Activated naive CD4-positive, alpha-beta T cell treated with anti-CD3 and anti-CD28 coated beads, Interleukin-2, amount 10 ng/mL, durations not matched to agents 7 days and 5 days (primary cell): Measurements from ENCODE around the gene CD320.

Experiments used
- CTCF ChIA-PET: fragments of 350-600 bp; sonication (Branson Sonifier 250); formaldehyde crosslinking; loops from one replicate; lab custom pipeline; 2021; ENCODE audit warnings: antibody characterized with exemption; lab: Charles Lee
- DNase-seq: peaks from one replicate; pipeline ENCODE4 v3.0.0-alpha.2; 2020
- H3K27ac Mint-ChIP-seq: one replicate; pipeline ENCODE4 v1.8.0; 2021; ENCODE audit warnings: mild to moderate bottlenecking, moderate library complexity, mixed read lengths
- H3K27me3 Mint-ChIP-seq: one replicate; pipeline ENCODE4 v1.8.0; 2021; ENCODE audit warnings: mild to moderate bottlenecking, mixed read lengths
- H3K36me3 Mint-ChIP-seq: one replicate; pipeline ENCODE4 v1.8.0; 2021; ENCODE audit warnings: mixed read lengths
- H3K4me1 Mint-ChIP-seq: one replicate; pipeline ENCODE4 v1.8.0; 2021; ENCODE audit warnings: mixed read lengths
- H3K4me3 Mint-ChIP-seq: one replicate; pipeline ENCODE4 v1.8.0; 2021; ENCODE audit warnings: mild to moderate bottlenecking, moderate library complexity, mixed read lengths
- H3K9me3 Mint-ChIP-seq: one replicate; pipeline ENCODE4 v1.8.0; 2021; ENCODE audit warnings: mixed read lengths

CD320 gene

GRCh38 chr19:8338835-8339234 is 30.7 kb upstream of the CD320 start:
- H3K27ac Mint-ChIP-seq = no peak overlapping the region
- CTCF ChIA-PET = interaction anchor here (1.3 kb wide), 1 partner anchor 9 kb away, joined by 4 read pairs; no protein-coding TSS in a partner anchor
- H3K4me1 Mint-ChIP-seq = peaks cover 22% of the 10 kb centered on the region
- peaks cover 94% of the 10 kb centered on the region for H3K27me3 Mint-ChIP-seq
- peaks cover 3% of the 10 kb centered on the region for H3K36me3 Mint-ChIP-seq
- no peak for DNase-seq
- no peaks in the 10 kb centered on the region for H3K9me3 Mint-ChIP-seq
- H3K4me3 Mint-ChIP-seq = no peak overlapping the region

- CTCF ChIA-PET = no interaction called here
- peaks cover 16% of the 10 kb centered on the region for H3K4me1 Mint-ChIP-seq
- no peak overlapping the region for H3K4me3 Mint-ChIP-seq
- peaks cover 93% of the 10 kb centered on the region for H3K27me3 Mint-ChIP-seq
- no peak for DNase-seq
- H3K36me3 Mint-ChIP-seq = peaks cover 3% of the 10 kb centered on the region
- no peaks in the 10 kb centered on the region for H3K9me3 Mint-ChIP-seq
- no peak overlapping the region for H3K27ac Mint-ChIP-seq
Measured at GRCh38 chr19:8337728-8338127, 29.6 kb upstream of the CD320 start.

DNA sequence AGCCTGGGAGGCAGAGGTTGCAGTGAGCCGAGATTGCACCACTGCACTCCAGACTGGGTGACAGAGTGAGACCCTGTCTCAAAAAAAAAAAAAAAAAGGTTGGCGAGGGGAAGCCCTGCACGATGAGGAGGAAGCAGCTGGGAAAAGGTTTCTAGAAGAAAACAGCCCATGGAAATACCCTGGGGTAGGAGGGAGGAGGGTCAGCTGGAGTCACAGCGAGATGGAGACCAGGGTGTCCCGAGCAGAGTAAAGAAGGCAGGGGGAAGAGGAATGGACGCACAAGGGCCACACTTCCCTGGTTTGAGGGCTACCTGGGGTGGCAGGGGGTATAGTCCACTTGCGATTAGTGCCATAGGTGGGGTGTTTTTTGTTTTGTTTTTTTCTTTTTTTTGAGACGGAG is 28.5 kb upstream of the CD320 start:
- DNase-seq = no peak
- H3K4me1 Mint-ChIP-seq = peaks cover 10% of the 10 kb centered on the region
- H3K27ac Mint-ChIP-seq = no peak overlapping the region
- no peak overlapping the region for H3K4me3 Mint-ChIP-seq
- H3K36me3 Mint-ChIP-seq = peaks cover 3% of the 10 kb centered on the region
- no peaks in the 10 kb centered on the region for H3K9me3 Mint-ChIP-seq
- peaks cover 87% of the 10 kb centered on the region for H3K27me3 Mint-ChIP-seq
- CTCF ChIA-PET = no interaction called here

DNA sequence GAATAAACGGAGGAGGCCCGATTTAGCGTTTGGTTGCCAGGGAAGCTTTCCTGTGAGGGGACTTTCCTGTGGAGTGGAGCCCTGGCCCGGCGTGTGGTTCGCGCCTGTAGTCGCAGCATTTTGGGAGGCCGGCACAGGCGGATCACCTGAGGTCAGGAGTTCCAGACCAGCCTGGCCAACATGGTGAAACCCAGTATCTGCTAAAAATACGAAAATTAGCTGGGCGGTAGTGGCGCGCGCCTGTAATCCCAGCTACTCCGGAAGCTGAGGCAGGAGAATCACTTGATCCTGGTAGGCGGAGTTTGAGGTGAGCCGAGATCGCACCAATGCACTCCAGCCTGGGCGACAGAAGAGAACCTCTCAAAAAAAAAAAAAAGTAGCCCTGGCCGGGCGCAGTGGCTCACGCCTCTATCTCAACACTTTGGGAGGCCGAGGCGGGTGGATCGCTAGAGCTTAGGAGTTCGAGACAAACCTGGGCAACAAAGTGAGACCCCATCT is 28.0 kb upstream of the CD320 start:
- Mint-ChIP-seq H3K4me1 (peaks cover 8% of the 10 kb centered on the region), H3K27ac (no peak overlapping the region), H3K27me3 (peaks cover 90% of the 10 kb centered on the region), H3K36me3 (peaks cover 3% of the 10 kb centered on the region), H3K9me3 (no peaks in the 10 kb centered on the region), H3K4me3 (peak overlapping the region; percentile 66)
- no peak for DNase-seq
- CTCF ChIA-PET = interaction anchor here (1.1 kb wide), 2 partner anchors 18 to 27 kb away, joined by 3 to 4 read pairs; no protein-coding TSS in a partner anchor

GRCh38 chr19:8335343-8336071 is 27.3 kb upstream of the CD320 start:
- Mint-ChIP-seq H3K27me3 (peaks cover 90% of the 10 kb centered on the region), H3K9me3 (no peaks in the 10 kb centered on the region), H3K4me3 (peak overlapping the region; percentile 66), H3K4me1 (peaks cover 4% of the 10 kb centered on the region), H3K27ac (no peak overlapping the region), H3K36me3 (peaks cover 3% of the 10 kb centered on the region)
- CTCF ChIA-PET = interaction anchor here (1.1 to 1.4 kb wide), 3 partner anchors 19 to 27 kb away, joined by 3 to 4 read pairs (median 3); no protein-coding TSS in a partner anchor
- DNase-seq = peak; percentile 56

- peaks cover 4% of the 10 kb centered on the region for H3K4me1 Mint-ChIP-seq
- H3K27me3 Mint-ChIP-seq = peaks cover 89% of the 10 kb centered on the region
- H3K27ac Mint-ChIP-seq = no peak overlapping the region
- peaks cover 3% of the 10 kb centered on the region for H3K36me3 Mint-ChIP-seq
- peak; percentile 58 for DNase-seq
- H3K4me3 Mint-ChIP-seq = no peak overlapping the region
- CTCF ChIA-PET = interaction anchor here (1.1 to 1.4 kb wide), 4 partner anchors 13 to 28 kb away, joined by 3 to 4 read pairs (median 4); no protein-coding TSS in a partner anchor
- H3K9me3 Mint-ChIP-seq = no peaks in the 10 kb centered on the region
Measured at GRCh38 chr19:8334458-8335342, 26.5 kb upstream of the CD320 start.

DNA sequence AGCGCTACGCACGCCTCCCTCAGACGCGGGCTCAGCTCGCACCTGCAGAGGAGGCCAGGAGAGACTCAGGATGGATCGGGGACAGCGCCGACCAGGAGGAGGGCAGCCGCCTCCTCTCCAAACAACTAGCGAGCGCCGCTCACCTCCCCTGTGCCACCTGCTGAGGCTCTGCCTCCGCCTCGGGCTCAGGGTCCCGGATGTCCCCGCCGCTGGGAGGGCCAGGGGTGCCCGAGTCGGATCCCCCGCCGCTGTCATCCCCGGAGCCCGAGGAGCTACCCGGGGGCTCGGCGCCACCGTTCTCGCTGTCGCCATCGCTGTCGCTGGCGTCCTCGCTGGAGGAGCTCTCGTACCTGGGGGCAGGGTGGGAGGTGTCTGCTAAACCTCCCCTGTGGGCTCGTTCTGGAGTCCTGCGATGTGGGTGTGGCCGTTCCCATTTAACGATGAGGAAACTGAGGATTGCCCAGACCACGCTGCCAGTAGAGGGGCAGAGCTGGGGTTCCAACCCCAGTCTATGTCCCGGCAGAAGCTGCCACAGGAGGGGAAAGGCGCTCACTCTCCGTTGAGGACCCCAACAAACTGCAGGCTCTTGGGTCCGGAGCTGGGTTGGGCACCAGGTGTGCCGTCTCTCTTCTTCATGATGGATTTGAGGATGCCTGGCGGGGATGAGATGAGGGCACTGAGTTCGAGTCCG is 25.8 kb upstream of the CD320 start:
- peaks cover 3% of the 10 kb centered on the region for H3K36me3 Mint-ChIP-seq
- no peak overlapping the region for H3K27ac Mint-ChIP-seq
- CTCF ChIA-PET = interaction anchor here (1.2 to 1.4 kb wide), 2 partner anchors 14 to 22 kb away, joined by 3 to 4 read pairs; no protein-coding TSS in a partner anchor
- H3K9me3 Mint-ChIP-seq = no peaks in the 10 kb centered on the region
- DNase-seq = no peak
- H3K4me1 Mint-ChIP-seq = peaks cover 4% of the 10 kb centered on the region
- no peak overlapping the region for H3K4me3 Mint-ChIP-seq
- peaks cover 82% of the 10 kb centered on the region for H3K27me3 Mint-ChIP-seq

GRCh38 chr19:8332976-8333766 is 25.0 kb upstream of the CD320 start:
- peaks cover 81% of the 10 kb centered on the region for H3K27me3 Mint-ChIP-seq
- H3K4me3 Mint-ChIP-seq = no peak overlapping the region
- no peaks in the 10 kb centered on the region for H3K9me3 Mint-ChIP-seq
- peaks cover 4% of the 10 kb centered on the region for H3K4me1 Mint-ChIP-seq
- peaks cover 3% of the 10 kb centered on the region for H3K36me3 Mint-ChIP-seq
- CTCF ChIA-PET = interaction anchor here (1.2 kb wide), 1 partner anchor 15 kb away, joined by 4 read pairs; no protein-coding TSS in a partner anchor
- no peak overlapping the region for H3K27ac Mint-ChIP-seq
- DNase-seq = no peak

GRCh38 chr19:8331263-8331845 is 23.2 kb upstream of the CD320 start:
- Mint-ChIP-seq H3K4me1 (peaks cover 4% of the 10 kb centered on the region), H3K4me3 (no peak overlapping the region), H3K36me3 (peaks cover 3% of the 10 kb centered on the region), H3K27me3 (peaks cover 77% of the 10 kb centered on the region), H3K27ac (no peak overlapping the region), H3K9me3 (no peaks in the 10 kb centered on the region)
- DNase-seq = no peak
- CTCF ChIA-PET = interaction anchor here (0.6 kb wide), 1 partner anchor 23 kb away, joined by 3 read pairs; no protein-coding TSS in a partner anchor

- Mint-ChIP-seq H3K4me3 (no peak overlapping the region), H3K36me3 (no peaks in the 10 kb centered on the region), H3K27me3 (peaks cover 64% of the 10 kb centered on the region), H3K9me3 (no peaks in the 10 kb centered on the region), H3K27ac (no peak overlapping the region), H3K4me1 (no peaks in the 10 kb centered on the region)
- CTCF ChIA-PET = no interaction called here
- no peak for DNase-seq
Measured at GRCh38 chr19:8329996-8330395, 21.8 kb upstream of the CD320 start.

GRCh38 chr19:8325454-8325853 is 17.3 kb upstream of the CD320 start:
- CTCF ChIA-PET = no interaction called here
- Mint-ChIP-seq H3K9me3 (no peaks in the 10 kb centered on the region), H3K4me3 (no peak overlapping the region), H3K27me3 (peaks cover 27% of the 10 kb centered on the region), H3K4me1 (peaks cover 24% of the 10 kb centered on the region), H3K36me3 (peaks cover 20% of the 10 kb centered on the region), H3K27ac (no peak overlapping the region)
- DNase-seq = no peak

DNA sequence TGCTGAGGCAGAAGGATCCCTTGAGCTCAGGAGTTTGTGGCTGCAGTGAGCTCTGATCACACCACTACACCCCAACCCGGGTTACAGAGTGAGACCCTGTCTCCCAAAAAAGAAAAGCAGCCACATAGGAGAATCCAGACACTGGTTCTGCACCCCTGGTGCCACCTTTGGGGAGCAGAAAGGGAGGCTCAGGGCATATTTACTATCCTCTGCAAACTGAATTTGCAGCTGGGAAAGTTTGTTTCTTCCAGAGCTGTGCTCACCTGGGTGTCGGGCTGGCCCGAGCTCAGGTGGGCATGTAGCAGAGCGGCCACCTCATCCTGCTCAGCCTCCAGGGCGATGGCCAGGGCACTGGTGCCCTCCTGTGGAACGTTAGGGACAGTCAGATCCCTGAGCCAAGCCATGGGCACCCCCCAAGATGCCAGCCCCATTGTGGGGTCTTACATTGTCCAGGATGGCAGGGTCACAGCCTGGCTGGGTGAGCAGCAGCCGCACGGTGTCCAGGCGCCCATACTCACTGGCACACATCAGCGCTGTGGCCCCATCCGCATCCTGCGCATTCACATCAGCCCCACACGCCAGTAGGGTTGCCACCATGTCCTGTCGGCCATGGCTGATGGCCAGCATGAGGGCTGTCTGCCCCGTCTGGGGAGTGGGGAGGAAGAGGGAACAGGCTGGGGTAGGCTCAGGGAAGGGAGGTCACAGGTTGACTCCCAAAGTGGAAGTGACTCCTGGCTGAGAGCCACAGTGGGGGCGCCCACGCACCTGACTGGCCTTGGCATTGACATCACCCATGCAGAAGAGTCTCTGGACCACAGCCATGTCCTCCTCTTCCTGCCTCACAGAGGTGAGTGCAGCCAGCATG is 16.3 kb upstream of the CD320 start:
- DNase-seq = no peak
- CTCF ChIA-PET = no interaction called here
- Mint-ChIP-seq H3K36me3 (peaks cover 24% of the 10 kb centered on the region), H3K27me3 (peaks cover 20% of the 10 kb centered on the region), H3K4me3 (no peak overlapping the region), H3K4me1 (peaks cover 34% of the 10 kb centered on the region), H3K9me3 (no peaks in the 10 kb centered on the region), H3K27ac (no peak overlapping the region)
